HG02885 (cell line): ENCODE results near the gene CC2D1A.

ENCODE experiments used
- ATAC-seq: cut with Tn5 transposase; IDR thresholded peaks from one replicate; pipeline ENCODE4 v1.9.1; 2021; ENCODE audit warnings: mild to moderate bottlenecking; ENCODE audit not compliant: unreplicated experiment, poor library complexity

The CC2D1A gene

DNA sequence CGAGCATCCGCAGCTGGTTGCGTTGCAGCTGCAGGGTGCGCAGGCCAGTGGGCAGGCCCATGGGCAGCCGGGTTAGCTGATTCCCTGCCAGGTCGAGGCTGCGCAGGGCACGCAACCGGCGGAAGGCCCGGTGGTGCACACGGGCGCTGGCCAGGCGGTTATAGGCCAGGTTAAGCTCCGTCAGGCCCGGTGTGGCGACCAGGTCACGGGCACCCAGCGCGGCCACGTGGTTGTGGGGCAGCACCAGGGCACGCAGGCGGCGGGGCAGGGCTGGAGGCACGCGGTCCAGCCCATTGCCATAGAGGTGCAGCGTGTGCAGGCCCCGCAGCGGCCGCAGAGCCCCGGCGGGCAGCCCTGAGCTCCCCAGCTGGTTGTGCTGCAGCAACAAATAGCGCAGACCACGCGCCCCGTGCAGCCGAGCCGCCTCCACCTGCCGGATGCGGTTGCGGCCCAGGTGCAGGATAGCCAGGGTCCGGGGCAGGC lies 27.0 kb downstream of the CC2D1A start:
- no peak for ATAC-seq

DNA sequence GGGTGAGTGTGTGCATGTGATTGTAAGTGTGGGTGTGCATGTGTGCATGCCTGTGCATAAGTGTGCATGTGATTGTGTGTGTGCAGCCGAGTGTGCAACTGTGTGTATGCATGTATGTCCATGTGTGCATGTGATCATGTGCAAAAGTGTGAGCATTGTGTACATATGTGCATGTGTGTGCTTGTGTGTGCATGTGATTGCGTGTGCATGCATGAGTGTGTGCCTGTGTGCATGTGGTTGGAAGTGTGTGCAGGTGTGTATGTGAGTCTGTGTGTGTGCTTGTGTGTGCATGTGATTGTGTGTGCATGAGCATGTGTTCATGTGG lies 28.7 kb downstream of the CC2D1A start:
- ATAC-seq, result no peak

DNA sequence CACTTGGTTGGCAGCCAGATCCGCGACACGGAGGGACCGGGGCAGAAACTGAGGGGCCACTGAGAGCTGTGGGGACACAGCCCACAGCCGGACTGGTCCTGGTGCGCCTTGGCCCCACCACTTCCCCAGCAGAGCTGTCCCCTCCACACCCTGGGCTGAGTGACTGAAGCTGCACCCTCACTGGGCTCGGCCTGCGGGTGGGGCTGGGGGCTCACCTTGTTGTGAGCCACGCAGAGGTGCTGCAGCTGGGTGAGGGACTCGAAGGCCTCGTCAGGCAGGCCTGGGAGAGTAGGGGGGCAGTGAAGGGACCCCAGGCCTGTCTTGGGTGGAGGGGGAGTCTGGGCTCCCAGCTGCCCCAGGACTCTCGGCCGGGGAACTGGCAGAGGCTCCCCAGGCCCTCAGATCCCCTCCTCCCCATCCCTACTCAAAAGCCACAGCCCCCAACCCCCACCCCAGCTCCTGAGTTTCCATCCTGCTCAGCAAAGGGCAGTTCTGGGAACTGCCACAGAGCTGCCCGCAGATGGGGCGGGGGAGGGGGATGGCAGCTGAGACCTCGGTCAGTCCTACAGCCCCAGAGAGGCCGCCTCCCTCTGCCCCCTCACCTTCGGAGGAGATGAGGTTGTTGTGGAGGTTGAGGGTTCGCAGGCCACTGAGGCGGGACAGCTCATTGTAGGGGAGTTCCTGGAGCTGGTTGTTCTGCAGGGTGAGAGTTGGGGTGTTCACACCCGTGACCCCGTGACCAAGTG lies 29.9 kb downstream of the CC2D1A start:
- ATAC-seq, result no peak

DNA sequence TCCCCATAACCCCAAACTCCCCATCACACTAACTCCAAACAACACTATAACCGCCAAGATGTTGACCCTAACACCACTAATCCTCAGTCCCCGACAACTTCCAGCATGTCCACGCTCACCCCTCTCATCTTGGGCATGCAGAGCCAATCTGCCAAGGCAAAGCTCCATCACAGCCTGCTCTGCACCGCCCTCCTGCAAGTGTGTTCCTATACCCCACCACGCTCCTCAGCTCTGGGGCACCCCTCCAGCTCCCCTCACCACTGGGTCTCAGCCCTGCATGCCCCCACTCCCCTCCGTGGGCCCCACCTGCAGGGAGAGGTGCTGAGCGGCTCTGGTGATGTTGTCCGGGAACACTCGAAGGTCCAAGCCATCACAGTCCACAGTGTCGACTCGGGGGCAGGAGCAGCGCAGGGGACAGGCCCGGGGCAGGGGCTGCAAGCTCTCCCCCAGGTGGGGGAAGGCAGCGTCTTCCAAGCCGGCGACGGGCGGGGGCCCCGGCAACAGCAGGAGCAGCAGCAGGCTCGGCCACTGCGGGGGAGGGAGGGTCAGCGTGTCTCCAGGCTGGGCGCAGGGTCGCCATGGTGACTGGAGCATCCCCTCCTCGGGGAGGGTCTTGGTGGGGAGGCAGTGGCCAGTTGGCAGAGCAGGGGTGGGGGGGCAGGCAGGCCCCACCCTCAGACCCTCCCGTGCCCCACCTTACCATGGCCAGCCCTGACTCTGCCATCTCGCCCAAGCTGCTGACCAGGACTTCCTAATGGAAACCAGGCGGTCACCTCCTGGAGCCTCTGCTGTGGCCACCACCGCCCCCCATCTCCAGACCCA lies 31.7 kb downstream of the CC2D1A start:
- ATAC-seq, result no peak

DNA sequence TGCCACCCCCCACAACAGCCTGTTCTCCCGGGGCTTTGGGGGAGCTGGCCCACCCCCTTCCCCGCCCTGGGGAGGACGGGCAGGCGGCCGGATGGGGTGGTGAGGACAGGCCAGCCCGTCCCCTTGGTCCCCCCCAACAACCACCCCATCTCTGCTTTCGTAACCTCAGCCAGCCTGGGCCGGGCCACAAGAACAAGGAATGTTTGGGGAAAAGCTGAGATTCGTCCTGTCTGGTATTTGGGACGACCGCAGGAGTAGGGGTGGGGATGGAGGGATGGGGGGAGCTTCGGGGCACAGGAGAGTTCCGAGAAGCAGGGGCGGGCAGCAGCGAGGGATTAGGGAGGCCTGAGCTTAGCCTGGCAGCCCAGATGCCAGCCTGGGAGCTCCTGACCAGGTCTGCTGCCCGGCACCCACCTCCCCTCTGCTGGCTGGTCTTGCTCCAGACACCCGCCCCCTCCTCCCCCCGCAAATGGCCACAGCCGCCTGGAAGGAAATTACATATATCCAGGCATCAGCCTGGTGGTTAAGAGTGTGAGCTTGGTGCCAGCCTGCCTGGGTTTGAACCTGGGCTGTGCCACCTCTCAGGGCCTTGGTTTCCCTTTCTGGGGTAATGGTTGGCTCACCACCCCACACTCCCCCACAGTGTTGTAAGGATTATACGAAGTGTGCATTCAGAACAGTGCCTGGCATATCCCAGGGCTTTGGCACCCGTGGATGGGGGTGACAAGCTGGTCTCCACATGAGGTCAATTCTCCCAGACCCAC lies 32.5 kb downstream of the CC2D1A start, which contains the start of gene PODNL1:
PODNL1 (minus strand) TSS at position 117 of the 764 bp plus-strand sequence. CDS start 236 bp downstream, outside the sequence.
- no peak for ATAC-seq

DNA sequence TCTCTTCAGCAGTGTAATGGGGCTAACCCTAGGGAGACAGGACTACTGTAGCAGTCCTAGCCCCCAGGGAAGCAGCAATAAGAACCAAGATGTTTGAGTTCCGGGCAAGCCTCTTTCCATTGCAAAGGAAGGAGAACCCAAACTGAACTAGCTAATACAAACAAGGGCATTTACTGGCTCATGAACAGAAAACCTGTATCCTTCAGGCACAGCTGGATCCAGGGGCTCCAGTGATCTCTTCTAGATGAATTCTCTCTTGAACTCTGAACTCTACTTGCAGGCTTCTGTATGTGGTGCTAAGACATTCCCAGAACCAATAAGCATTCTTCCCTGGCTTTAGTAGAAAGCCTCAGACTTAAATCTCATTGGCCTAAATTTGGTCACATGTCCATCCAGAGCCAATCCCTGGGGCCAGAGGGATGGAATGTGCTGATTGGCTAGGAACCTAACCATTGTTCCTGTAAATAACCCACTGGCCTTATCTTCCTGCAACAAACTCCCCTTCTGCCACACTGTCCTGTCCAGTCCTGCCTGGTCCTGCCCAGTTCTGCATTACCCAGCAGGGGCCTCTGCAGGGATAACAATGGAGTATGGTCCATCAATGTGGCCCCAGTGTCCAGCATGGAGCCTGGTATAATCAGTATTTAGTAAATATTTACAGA lies 36.2 kb downstream of the CC2D1A start:
- ATAC-seq, result no peak

DNA sequence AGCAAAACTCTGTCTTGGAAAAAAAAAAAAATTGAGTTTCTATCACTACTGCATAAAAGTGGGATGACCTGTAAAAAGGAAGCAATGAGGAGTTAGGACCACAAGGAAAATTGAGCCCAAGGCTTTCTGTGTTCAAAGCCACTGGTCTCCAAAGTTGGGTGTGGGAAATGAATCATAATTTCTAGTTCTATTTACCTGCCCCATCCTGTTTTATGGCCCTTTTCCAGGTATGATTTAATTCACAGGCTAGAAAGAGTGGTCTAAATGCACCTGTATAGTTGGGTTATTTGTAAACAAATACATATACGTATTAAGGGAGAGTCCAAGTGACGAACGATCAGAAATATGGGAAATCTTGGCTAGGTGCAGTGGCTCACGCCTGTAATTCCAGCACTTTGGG lies 40.4 kb downstream of the CC2D1A start:
- no peak for ATAC-seq

DNA sequence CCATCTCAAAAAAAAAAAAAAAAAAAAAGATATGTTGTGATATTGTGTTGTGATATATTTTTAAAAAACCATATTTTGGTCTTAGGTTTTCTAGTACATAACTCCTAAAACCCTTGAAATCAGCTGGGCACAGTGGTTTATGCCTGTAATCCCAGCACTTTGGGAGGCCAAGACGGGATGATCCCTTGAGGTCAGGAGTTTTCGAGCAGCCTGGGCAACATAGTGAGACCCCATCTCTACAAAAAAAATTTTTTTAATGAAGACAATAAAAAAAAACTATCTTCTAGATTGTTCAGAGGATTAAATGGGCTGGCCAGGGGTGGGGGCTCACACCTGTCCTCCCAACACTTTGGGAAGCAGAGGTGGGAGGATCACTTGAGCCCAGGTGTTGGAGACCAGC lies 45.0 kb downstream of the CC2D1A start:
- ATAC-seq, result no peak

DNA sequence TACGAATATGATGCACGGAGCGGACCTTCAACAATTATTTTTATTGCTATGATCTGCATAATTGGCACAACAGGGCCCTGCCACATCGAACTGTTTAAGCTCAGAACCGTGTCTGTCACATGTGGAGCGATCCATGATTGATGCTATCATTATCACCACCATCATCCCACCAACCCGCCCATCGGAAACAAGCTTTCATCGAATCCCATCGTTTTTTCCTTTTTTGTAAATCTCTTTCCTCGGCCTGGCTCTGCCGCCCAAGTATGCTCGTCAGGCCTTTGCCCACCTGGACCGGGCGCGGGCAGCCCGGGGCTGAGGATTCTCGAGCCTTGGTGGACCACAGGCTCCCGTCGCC lies 45.8 kb downstream of the CC2D1A start:
- no peak for ATAC-seq

DNA sequence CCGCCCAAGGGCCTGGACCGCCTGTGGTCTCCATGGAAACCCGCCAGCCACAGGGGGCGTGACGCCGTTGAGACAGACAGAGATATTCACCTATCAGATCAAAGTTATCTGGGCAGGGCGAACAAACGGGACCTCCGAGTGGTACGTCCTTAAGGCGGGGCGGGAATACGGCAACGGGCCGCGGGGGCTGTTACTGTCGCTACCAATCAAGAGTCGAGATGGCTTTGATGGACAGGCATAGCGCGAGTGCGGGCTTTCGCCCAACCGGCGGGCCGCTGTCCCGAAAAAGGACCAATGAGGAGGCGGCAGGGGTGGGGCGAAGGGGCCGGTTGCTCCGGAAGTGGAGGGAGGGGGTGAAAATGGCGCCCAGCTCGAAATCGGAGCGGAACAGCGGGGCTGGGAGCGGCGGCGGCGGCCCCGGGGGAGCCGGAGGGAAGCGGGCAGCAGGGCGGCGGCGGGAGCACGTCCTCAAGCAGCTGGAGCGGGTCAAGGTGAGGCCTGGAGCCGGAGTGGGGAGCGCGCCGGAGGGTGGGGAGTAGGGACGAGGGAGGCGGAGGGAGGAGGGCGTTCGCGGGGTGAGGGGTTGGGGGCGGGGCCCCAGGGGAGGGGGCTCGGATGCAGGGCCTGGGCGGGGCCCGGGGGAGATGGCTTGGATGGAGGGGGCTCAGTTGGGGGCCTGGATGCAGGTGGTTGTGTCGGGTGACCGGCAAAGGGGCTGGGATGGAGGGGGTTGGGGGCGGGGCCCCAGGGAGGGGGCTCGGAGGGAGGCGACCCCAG lies 46.3 kb downstream of the CC2D1A start, which contains the start of gene DCAF15:
DCAF15 (plus strand) TSS at position 356 of the 777 bp plus-strand sequence; CDS start at position 360, 4 bp downstream.
- peak; percentile 95 for ATAC-seq

DNA sequence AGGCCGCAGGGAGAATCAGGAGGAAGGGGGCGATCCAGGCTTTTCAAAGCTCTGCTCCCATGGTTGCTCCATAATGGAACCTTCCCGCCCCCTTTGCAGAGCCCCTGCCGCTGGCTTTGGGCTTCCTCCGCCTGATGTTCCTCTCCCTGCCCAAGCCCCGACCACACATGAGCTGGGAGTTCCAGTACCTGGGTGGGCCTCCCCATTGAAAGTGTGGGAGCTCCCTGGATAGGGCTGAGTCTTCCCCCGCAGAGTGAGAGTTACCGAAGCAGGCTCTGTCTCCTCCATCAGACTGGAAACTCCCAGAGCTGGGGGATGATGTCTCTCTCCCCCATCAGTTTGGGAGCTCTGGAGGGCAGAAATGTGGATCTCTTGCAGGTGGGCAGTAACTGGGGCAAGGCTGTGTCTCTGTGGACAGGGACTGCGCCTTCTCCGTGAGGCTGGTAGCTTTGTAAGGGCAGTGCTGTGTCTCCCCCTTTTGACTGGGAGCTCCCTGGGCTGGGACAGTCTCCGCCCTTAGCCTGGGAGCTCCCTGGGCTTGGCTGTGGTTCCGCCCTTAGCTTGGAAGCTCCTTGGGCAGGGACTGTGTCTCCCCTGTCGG lies 47.0 kb downstream of the CC2D1A start:
- ATAC-seq, result no peak

DNA sequence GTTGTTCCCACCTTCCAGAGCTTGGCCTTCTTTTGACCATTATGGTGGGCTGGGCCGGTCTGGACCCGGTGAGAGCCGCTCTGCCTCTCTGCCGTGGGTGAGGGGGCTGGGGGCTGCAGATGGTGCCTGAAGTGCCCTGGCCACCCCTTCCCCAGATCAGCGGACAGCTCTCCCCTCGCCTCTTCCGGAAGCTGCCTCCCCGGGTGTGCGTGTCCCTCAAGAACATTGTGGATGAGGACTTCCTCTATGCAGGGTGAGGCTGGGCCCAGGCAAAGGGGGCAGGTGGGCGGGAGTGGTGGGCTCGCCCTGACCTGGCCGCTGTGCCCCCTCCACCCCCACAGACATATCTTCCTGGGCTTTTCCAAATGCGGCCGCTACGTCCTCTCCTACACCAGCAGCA lies 48.2 kb downstream of the CC2D1A start:
- ATAC-seq, result no peak

DNA sequence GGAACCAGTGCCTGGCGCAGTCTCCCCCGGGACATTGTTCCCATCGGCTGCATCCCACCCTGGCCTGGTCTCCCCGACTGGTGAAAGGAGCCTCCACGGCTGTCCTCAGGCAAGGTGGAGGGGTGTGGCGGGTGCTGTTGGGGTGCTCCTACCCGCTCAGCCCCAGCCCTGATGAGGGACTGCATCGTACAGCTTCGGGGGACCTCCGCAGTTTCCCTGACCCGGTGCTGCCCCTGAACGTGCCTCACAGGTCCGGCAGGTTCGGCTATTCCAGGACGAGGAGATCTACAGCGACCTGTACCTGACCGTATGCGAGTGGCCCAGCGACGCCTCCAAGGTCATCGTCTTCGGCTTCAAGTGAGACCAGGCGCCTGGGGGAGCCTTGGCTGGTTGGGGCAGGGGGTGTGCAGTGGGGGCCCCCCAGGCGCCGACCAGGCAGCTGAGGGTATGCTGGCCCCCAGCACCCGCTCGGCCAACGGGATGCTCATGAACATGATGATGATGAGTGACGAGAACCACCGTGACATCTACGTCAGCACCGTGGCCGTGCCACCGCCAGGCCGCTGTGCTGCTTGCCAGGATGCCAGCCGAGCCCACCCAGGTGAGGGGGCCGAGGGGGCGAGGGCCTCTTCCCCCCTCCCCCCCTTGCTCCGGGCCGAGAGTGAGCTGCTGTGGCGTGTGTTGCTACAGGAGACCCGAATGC lies 49.8 kb downstream of the CC2D1A start:
- ATAC-seq, result no peak

DNA sequence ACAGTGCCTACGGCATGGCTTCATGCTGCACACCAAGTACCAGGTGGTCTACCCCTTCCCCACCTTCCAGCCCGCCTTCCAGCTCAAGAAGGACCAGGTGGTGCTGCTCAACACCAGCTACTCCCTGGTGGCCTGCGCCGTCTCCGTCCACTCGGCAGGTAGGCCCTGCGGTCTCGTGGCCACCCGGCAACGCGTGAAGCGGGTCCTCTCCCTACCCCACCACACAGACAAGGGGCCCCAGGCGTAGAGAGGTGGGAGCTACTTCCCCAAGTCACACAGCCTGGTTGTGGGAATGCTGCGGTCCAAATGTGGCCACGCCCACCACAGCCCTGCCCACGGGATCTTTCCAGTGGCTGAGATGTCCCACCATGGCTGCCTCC lies 50.4 kb downstream of the CC2D1A start:
- no peak for ATAC-seq

DNA sequence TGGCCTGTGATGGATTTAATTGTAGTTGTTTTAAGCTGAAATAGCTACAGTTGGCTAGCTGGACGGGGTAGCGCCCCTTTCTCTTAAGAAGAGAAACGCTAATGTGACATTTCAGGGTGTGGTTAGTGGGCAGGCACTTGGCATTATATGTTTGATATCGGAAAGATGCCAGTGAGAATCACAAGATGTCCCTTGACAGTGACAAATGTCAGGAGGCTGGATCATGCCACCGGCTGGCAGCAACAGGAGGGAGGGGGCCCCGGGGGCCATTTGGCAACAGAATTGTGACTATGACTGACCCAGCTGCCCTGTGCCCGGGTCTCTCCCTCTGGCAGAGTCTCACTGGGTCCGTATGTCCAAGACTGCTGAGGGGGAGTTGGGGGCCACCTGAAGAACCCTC lies 51.0 kb downstream of the CC2D1A start:
- no peak for ATAC-seq

DNA sequence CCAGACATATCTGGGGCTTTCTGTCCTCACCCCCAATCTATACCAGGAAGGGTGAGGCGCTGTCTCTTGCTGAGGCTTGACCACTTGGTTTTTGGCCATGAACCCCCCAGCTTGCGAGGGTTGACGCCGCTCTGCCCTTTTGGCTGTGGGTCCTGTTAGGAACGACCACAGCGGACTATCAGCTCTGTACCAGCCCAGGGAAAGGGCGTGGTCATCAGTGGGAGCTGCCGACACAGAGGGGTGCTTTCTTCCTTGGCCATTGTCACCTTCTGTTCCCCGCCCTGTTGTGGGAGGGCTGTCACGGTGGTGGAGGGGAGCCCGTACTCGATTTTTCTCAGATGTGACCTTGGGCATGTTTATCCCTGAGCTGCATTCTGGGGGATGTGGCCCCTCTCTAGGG lies 52.0 kb downstream of the CC2D1A start:
- ATAC-seq, result no peak

DNA sequence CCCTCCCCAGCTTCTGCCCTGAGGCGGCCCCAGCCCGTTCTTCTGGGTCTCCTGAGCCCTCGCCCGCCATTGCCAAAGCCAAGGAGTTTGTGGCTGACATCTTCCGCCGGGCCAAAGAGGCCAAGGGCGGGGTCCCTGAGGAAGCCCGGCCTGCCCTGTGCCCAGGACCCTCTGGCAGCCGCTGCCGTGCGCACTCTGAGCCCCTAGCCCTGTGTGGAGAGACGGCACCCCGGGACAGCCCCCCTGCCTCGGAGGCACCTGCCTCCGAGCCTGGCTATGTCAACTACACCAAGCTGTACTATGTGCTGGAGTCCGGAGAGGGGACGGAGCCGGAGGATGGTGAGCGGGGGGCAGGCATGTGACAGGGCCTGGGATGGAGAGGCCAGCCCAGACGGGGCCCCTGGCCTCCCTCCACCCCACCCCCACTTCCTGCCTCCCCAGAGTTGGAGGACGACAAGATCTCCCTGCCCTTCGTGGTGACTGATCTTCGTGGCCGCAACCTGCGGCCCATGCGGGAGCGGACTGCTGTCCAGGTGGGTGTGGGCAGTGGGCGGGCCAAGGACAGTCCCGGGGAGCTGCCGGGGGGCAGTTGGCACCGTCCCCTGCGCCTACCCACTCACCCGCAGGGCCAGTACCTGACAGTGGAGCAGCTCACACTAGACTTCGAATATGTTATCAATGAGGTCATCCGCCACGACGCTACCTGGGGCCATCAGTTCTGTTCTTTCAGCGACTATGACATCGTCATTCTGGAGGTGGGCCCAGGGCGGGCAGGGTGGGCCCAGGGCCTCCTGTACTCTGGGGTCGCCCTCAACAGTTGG lies 53.4 kb downstream of the CC2D1A start:
- no peak for ATAC-seq
